ENCODE data around the gene SLC35F1. TPM values are rescaled to one million over a fixed set of nuclear protein-coding genes. Genes with fewer than 3 reads are reported as not detected.

Gene SLC35F1
- total RNA-seq, 1 donor from 2014 or later, result not detected

GRCh38 chr6:117910549-117910948, 3.5 kb downstream of the SLC35F1 start:
- Histone ChIP-seq H3K4me1 (peaks cover 0 to 9% of the 10 kb centered on the region in 2 donors), H3K4me3 (no peak overlapping the region), H3K9me3 (no peaks in the 10 kb centered on the region), H3K36me3 (no peaks in the 10 kb centered on the region), H3K27me3 (no peaks in the 10 kb centered on the region), H3K27ac (no peak overlapping the region)
- intact Hi-C loops (cut with DNase I), result no loop called here
- TF ChIP-seq CTCF (IDR thresholded peaks at IDR 0.05), result no peak
- no peak for DNase-seq (ENCODE audit: low spot score in 2 of 2)

- TF ChIP-seq CTCF (IDR thresholded peaks at IDR 0.05), result no peak
- peaks cover 0 to 9% of the 10 kb centered on the region in 2 donors for H3K4me1 ChIP-seq
Measured at GRCh38 chr6:117911150-117911549, 4.1 kb downstream of the SLC35F1 start.

GRCh38 chr6:117911660-117912059, 4.6 kb downstream of the SLC35F1 start:
- no peak for DNase-seq (ENCODE audit: low spot score in 2 of 2)
- Histone ChIP-seq H3K36me3 (no peaks in the 10 kb centered on the region), H3K9me3 (no peaks in the 10 kb centered on the region), H3K4me1 (peaks cover 0 to 9% of the 10 kb centered on the region in 2 donors), H3K4me3 (no peak overlapping the region), H3K27me3 (no peaks in the 10 kb centered on the region), H3K27ac (no peak overlapping the region)
- no peak for TF ChIP-seq CTCF (IDR thresholded peaks at IDR 0.05)
- intact Hi-C loops (cut with DNase I), result no loop called here

More at GRCh38 chr6:117911150-117911549, 4.1 kb downstream of the SLC35F1 start:
- Histone ChIP-seq H3K27me3 (no peaks in the 10 kb centered on the region), H3K27ac (no peak overlapping the region), H3K36me3 (no peaks in the 10 kb centered on the region), H3K9me3 (no peaks in the 10 kb centered on the region), H3K4me3 (no peak overlapping the region)
- DNase-seq (ENCODE audit: low spot score in 2 of 2), result no peak
- intact Hi-C loops (cut with DNase I), result no loop called here

- no peak for TF ChIP-seq CTCF (IDR thresholded peaks at IDR 0.05)
- Histone ChIP-seq H3K27ac (no peak overlapping the region), H3K4me3 (no peak overlapping the region), H3K36me3 (no peaks in the 10 kb centered on the region), H3K9me3 (no peaks in the 10 kb centered on the region), H3K4me1 (peaks cover 0 to 3% of the 10 kb centered on the region in 2 donors), H3K27me3 (no peaks in the 10 kb centered on the region)
- no peak for DNase-seq (ENCODE audit: low spot score in 2 of 2)
- intact Hi-C loops (cut with DNase I), result no loop called here
Measured at GRCh38 chr6:117915846-117916245, 8.8 kb downstream of the SLC35F1 start.

- Histone ChIP-seq H3K4me1 (peaks cover 0 to 3% of the 10 kb centered on the region in 2 donors), H3K9me3 (no peaks in the 10 kb centered on the region), H3K4me3 (no peak overlapping the region), H3K27me3 (no peaks in the 10 kb centered on the region), H3K36me3 (no peaks in the 10 kb centered on the region), H3K27ac (no peak overlapping the region)
- DNase-seq (ENCODE audit: low spot score in 2 of 2), result no peak
- intact Hi-C loops (cut with DNase I), result no loop called here
- no peak for TF ChIP-seq CTCF (IDR thresholded peaks at IDR 0.05)
Measured at GRCh38 chr6:117916483-117916882, 9.4 kb downstream of the SLC35F1 start.

GRCh38 chr6:117917176-117917575, 10.1 kb downstream of the SLC35F1 start:
- intact Hi-C loops (cut with DNase I), result no loop called here
- Histone ChIP-seq H3K4me1 (peaks cover 0 to 3% of the 10 kb centered on the region in 2 donors), H3K9me3 (no peaks in the 10 kb centered on the region), H3K27ac (no peak overlapping the region), H3K36me3 (no peaks in the 10 kb centered on the region), H3K27me3 (no peaks in the 10 kb centered on the region), H3K4me3 (no peak overlapping the region)
- no peak for TF ChIP-seq CTCF (IDR thresholded peaks at IDR 0.05)
- DNase-seq (ENCODE audit: low spot score in 2 of 2), result no peak
